Loucy (cell line): ENCODE data around the gene VSIG10L.

ENCODE experiments used
- EZH2phosphoT487 ChIP-seq: fragments of 200-600 bp; IDR thresholded peaks from 2 replicates; pipeline ENCODE4 v1.6.1; 2018; ENCODE audit warnings: antibody characterized with exemption, mild to moderate bottlenecking, moderate library complexity, borderline replicate concordance
- TF ChIP-seq, protein P1 (sequence below): fragments of 200-600 bp; sonication (generic); conservative IDR thresholded peaks from 2 replicates; pipeline ENCODE4 v1.5.1; 2014; ENCODE audit warnings: mild to moderate bottlenecking, antibody characterized with exemption, low read length

GRCh38 chr19:51359294-51359693 lies 17.4 kb upstream of the VSIG10L start:
- TF ChIP-seq, protein P1, sequence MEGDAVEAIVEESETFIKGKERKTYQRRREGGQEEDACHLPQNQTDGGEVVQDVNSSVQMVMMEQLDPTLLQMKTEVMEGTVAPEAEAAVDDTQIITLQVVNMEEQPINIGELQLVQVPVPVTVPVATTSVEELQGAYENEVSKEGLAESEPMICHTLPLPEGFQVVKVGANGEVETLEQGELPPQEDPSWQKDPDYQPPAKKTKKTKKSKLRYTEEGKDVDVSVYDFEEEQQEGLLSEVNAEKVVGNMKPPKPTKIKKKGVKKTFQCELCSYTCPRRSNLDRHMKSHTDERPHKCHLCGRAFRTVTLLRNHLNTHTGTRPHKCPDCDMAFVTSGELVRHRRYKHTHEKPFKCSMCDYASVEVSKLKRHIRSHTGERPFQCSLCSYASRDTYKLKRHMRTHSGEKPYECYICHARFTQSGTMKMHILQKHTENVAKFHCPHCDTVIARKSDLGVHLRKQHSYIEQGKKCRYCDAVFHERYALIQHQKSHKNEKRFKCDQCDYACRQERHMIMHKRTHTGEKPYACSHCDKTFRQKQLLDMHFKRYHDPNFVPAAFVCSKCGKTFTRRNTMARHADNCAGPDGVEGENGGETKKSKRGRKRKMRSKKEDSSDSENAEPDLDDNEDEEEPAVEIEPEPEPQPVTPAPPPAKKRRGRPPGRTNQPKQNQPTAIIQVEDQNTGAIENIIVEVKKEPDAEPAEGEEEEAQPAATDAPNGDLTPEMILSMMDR = no peak
- no peak for TF ChIP-seq EZH2phosphoT487
